ENCODE results near the gene COMMD1. TPM values are rescaled to one million over a fixed set of nuclear protein-coding genes. Genes with fewer than 3 reads are reported as not detected.

COMMD1 gene
- total and polyA plus RNA-seq, 2 experiments from 2014 or later: 30.5 to 71.1 TPM

DNA sequence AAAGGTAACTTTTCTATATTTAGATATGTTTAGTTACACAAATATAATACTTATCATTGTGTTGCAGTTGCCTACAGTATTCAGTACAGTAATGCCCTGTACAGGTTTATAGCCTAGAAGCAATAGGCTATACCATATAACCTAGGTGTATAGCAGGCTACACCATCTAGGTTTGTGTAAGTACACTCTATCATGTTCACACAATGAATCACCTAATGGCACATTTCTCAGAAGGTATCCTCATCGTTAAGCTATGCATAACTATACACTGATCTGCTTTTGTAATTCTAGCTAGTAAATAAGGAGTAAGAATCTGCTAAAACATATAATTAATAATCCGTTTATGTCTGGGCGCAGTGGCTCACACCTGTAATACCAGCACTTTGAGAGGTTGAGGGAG lies 102.1 kb downstream of the COMMD1 start:
- TF ChIP-seq EZH2phosphoT487 (IDR thresholded peaks at IDR 0.05; ENCODE audit: low read depth, severe bottlenecking, unreplicated experiment): no peak
- no peak for TF ChIP-seq EZH2 (IDR thresholded peaks at IDR 0.05; ENCODE audit: borderline replicate concordance)
- no peak for TF ChIP-seq CTCF (IDR thresholded peaks at IDR 0.05; ENCODE audit: poor library complexity)
- H3K9me3 ChIP-seq (ENCODE audit: low read depth): no peaks in the 10 kb centered on the region
- no peak overlapping the region for H3K4me3 ChIP-seq
- WGBS (ENCODE audit: low lambda C conversion rate, missing lambda C conversion rate): 94% methylated on average over 3 of the region's 3 CpGs
- no peaks in the 10 kb centered on the region for H3K4me1 ChIP-seq (ENCODE audit: insufficient read depth)
- no peaks in the 10 kb centered on the region for H3K27me3 ChIP-seq
- no peaks in the 10 kb centered on the region for H3K36me3 ChIP-seq (replicated peaks; ENCODE audit: insufficient read depth, low read depth)
- no peaks in the 10 kb centered on the region for H4K20me1 ChIP-seq (ENCODE audit: insufficient read depth, poor library complexity, severe bottlenecking)
- H3K9me2 ChIP-seq (replicated peaks; ENCODE audit: insufficient read depth): no peaks in the 10 kb centered on the region
- H3K4me2 ChIP-seq: no peak overlapping the region
- H3K27ac ChIP-seq: no peak overlapping the region
- H3K79me2 ChIP-seq: no peaks in the 10 kb centered on the region
- no peak for DNase-seq (ENCODE audit: low spot score)
- H2AFZ ChIP-seq: no peak overlapping the region

DNA sequence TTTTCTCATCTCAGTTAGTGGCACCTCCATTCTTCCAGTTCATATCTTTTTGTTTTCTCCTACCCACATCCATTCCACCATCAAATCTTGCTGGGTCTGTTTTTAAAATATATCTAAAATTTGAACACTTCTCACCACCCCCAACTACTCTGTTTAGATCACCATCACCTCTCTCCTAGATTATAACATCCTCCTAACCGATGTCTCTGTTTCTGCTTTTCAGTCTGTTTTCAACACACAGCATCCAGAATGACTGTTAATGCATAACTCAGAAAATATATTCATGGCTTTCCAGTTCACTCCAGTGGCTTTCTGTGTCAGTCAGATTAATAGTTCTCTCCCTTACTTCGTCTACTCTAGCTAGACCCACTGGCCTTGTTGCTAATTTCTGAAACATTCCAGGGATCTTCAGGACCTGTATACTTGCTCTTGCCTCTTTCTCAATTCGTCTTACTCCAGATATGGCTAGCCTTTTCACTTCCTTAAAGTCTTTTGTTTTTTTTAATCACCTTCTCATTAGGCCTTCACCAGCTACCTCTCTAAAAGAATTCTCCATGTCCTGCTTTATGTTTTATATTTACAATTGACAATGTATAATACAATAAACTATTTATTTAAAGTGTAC lies 105.3 kb downstream of the COMMD1 start:
- 91% methylated on average over 3 of the region's 3 CpGs for WGBS (ENCODE audit: low lambda C conversion rate, missing lambda C conversion rate)
- Histone ChIP-seq H3K36me3 (replicated peaks; ENCODE audit: insufficient read depth, low read depth) (no peaks in the 10 kb centered on the region), H3K4me3 (no peak overlapping the region), H3K4me1 (ENCODE audit: insufficient read depth) (no peaks in the 10 kb centered on the region), H3K79me2 (no peaks in the 10 kb centered on the region), H3K27me3 (no peaks in the 10 kb centered on the region), H2AFZ (no peak overlapping the region), H3K9me2 (replicated peaks; ENCODE audit: insufficient read depth) (no peaks in the 10 kb centered on the region), H3K9me3 (ENCODE audit: low read depth) (no peaks in the 10 kb centered on the region), H3K27ac (no peak overlapping the region), H3K4me2 (no peak overlapping the region), H4K20me1 (ENCODE audit: insufficient read depth, poor library complexity, severe bottlenecking) (no peaks in the 10 kb centered on the region)
- TF ChIP-seq EZH2 (IDR thresholded peaks at IDR 0.05; ENCODE audit: borderline replicate concordance): no peak
- no peak for DNase-seq (ENCODE audit: low spot score)

- no peaks in the 10 kb centered on the region for H3K79me2 ChIP-seq
- no peak overlapping the region for H3K4me3 ChIP-seq
- H3K9me2 ChIP-seq (replicated peaks; ENCODE audit: insufficient read depth): no peaks in the 10 kb centered on the region
- H2AFZ ChIP-seq: no peak overlapping the region
- H3K27me3 ChIP-seq: no peaks in the 10 kb centered on the region
- no peak overlapping the region for H3K4me2 ChIP-seq
- H3K27ac ChIP-seq: no peak overlapping the region
- no peaks in the 10 kb centered on the region for H4K20me1 ChIP-seq (ENCODE audit: insufficient read depth, poor library complexity, severe bottlenecking)
- no peak for DNase-seq (ENCODE audit: low spot score)
- no peaks in the 10 kb centered on the region for H3K9me3 ChIP-seq (ENCODE audit: low read depth)
- no peak for TF ChIP-seq CTCF (IDR thresholded peaks at IDR 0.05; ENCODE audit: poor library complexity)
- no peak for TF ChIP-seq EZH2 (IDR thresholded peaks at IDR 0.05; ENCODE audit: borderline replicate concordance)
- no peaks in the 10 kb centered on the region for H3K36me3 ChIP-seq (replicated peaks; ENCODE audit: insufficient read depth, low read depth)
- no peaks in the 10 kb centered on the region for H3K4me1 ChIP-seq (ENCODE audit: insufficient read depth)
These were observed 108.2 kb downstream of the COMMD1 start for GRCh38 chr2:62013641-62014040.

GRCh38 chr2:62014102-62014501 lies 108.6 kb downstream of the COMMD1 start:
- Histone ChIP-seq H3K4me2 (no peak overlapping the region), H3K4me1 (ENCODE audit: insufficient read depth) (no peaks in the 10 kb centered on the region), H3K36me3 (replicated peaks; ENCODE audit: insufficient read depth, low read depth) (no peaks in the 10 kb centered on the region), H3K4me3 (no peak overlapping the region), H3K27me3 (no peaks in the 10 kb centered on the region), H4K20me1 (ENCODE audit: insufficient read depth, poor library complexity, severe bottlenecking) (no peaks in the 10 kb centered on the region), H3K9me2 (replicated peaks; ENCODE audit: insufficient read depth) (no peaks in the 10 kb centered on the region), H3K27ac (no peak overlapping the region), H2AFZ (no peak overlapping the region), H3K79me2 (no peaks in the 10 kb centered on the region), H3K9me3 (ENCODE audit: low read depth) (no peaks in the 10 kb centered on the region)
- TF ChIP-seq CTCF (IDR thresholded peaks at IDR 0.05; ENCODE audit: poor library complexity) (peak; percentile 37), EZH2 (IDR thresholded peaks at IDR 0.05; ENCODE audit: borderline replicate concordance) (no peak)
- 47% methylated on average over 2 of the region's 2 CpGs for WGBS (ENCODE audit: low lambda C conversion rate, missing lambda C conversion rate)
- DNase-seq (ENCODE audit: low spot score): peak; percentile 77

Data from hepatocyte (in vitro differentiated cells).